H1 (cell line): Measurements from ENCODE around the gene OGFR. TPM values are rescaled to one million over a fixed set of nuclear protein-coding genes. Genes with fewer than 3 reads are reported as not detected.

Source experiments
- CTCF ChIA-PET: fragments of 300-600 bp; sonication (Branson Sonifier 250); formaldehyde crosslinking; loops from one replicate; lab custom pipeline; 2021; ENCODE audit not compliant: partially characterized antibody; lab: Charles Lee
- POLR2A ChIA-PET: fragments of 300-600 bp; sonication (Branson Sonifier 250); formaldehyde crosslinking; loops from one replicate; lab custom pipeline; 2021; ENCODE audit warnings: inconsistent platforms; ENCODE audit not compliant: partially characterized antibody; lab: Charles Lee
- DNase-seq, 2 experiments: peaks; one replicate each; pipeline versions ENCODE4 v3.0.0 to v3.0.0-alpha.2; 2010 to 2022; ENCODE audit warnings: low spot score in 2 of 2, low read depth in 1 of 2, mixed read lengths in 1 of 2
- FAIRE-seq: peaks from 2 replicates; lab custom pipeline; 2011; peaks lifted over from hg19 to GRCh38; lab: Jason Lieb, UNC
- H2AFZ ChIP-seq: 2 replicates; pipeline ENCODE4 v1.8.1; 2012; ENCODE audit warnings: low read length, inconsistent platforms
- H2AK5ac ChIP-seq: 2 replicates; pipeline ENCODE4 v1.6.1; 2013; ENCODE audit warnings: low read depth, low read length
- H2BK120ac ChIP-seq: replicated peaks from 2 replicates; pipeline ENCODE3; 2013; ENCODE audit warnings: low read depth, low read length, inconsistent platforms
- H2BK12ac ChIP-seq: 2 replicates; pipeline ENCODE4 v1.6.1; 2013; ENCODE audit warnings: low read depth, low read length
- H2BK15ac ChIP-seq: 2 replicates; pipeline ENCODE4 v1.6.1; 2013; ENCODE audit warnings: low read length
- H2BK20ac ChIP-seq: 2 replicates; pipeline ENCODE4 v1.6.1; 2013; ENCODE audit warnings: low read length
- H2BK5ac ChIP-seq: 2 replicates; pipeline ENCODE4 v1.6.1; 2013; ENCODE audit warnings: low read depth, low read length
- H3K14ac ChIP-seq: 2 replicates; pipeline ENCODE4 v1.6.1; 2013; ENCODE audit warnings: inconsistent platforms; ENCODE audit not compliant: insufficient read length
- H3K18ac ChIP-seq: 2 replicates; pipeline ENCODE4 v1.6.1; 2013; ENCODE audit warnings: low read length; ENCODE audit errors: extremely low read depth
- H3K23ac ChIP-seq: 2 replicates; pipeline ENCODE4 v1.6.1; 2013; ENCODE audit warnings: inconsistent platforms; ENCODE audit not compliant: insufficient read length
- H3K23me2 ChIP-seq: 2 replicates; pipeline ENCODE4 v1.6.1; 2013; ENCODE audit warnings: low read depth, low read length
- H3K27ac ChIP-seq: 2 replicates; pipeline ENCODE4 v1.6.1; 2011; ENCODE audit warnings: low read depth, low read length, inconsistent platforms
- H3K27me3 ChIP-seq, 4 experiments: replicated peaks in 1 of 4; 1 replicate in 1 of 4; 2 replicates in 3 of 4; pipeline versions ENCODE4 v1.6.1 to v1.8.1; 2011 to 2013; ENCODE audit warnings: low read length in 3 of 4, mild to moderate bottlenecking in 3 of 4, inconsistent platforms in 2 of 4, mixed read lengths in 2 of 4, moderate library complexity in 1 of 4; ENCODE audit not compliant: control insufficient read depth in 3 of 4, insufficient read depth in 3 of 4; ENCODE audit errors: extremely low read depth in 1 of 4
- H3K36me3 ChIP-seq, 4 experiments: 2 replicates each; pipeline versions ENCODE4 v1.6.1 to v1.8.1; 2011 to 2013; ENCODE audit warnings: mild to moderate bottlenecking in 4 of 4, low read length in 3 of 4, moderate library complexity in 2 of 4, control low read depth in 1 of 4, inconsistent platforms in 1 of 4; ENCODE audit not compliant: insufficient read depth in 4 of 4, control insufficient read depth in 2 of 4
- H3K4ac ChIP-seq: replicated peaks from 2 replicates; pipeline ENCODE3; 2013; ENCODE audit warnings: low read length, low read depth, mixed read lengths, inconsistent platforms; ENCODE audit not compliant: insufficient read length
- H3K4me1 ChIP-seq, 4 experiments: replicated peaks in 1 of 4; 1 replicate in 1 of 4; 2 replicates in 3 of 4; pipeline versions ENCODE4 v1.6.1 to v1.8.1; 2011 to 2013; ENCODE audit warnings: low read length in 3 of 4, inconsistent platforms in 2 of 4, mixed read lengths in 1 of 4; ENCODE audit not compliant: insufficient read depth in 4 of 4, control insufficient read depth in 3 of 4
- H3K4me2 ChIP-seq, 2 experiments: 2 replicates each; pipeline versions ENCODE4 v1.6.1 to v1.8.1; 2011 to 2013; ENCODE audit warnings: low read depth in 2 of 2, low read length in 2 of 2, control low read depth in 1 of 2, inconsistent platforms in 1 of 2, mild to moderate bottlenecking in 1 of 2; ENCODE audit not compliant: insufficient read depth in 1 of 2
- H3K4me3 ChIP-seq, 4 experiments: fragments of 200-600, 300-600 bp in 1 of 4; sonication (generic), shearing (Covaris generic), sonication (Bioruptor Twin) in 1 of 4; 2 replicates each; pipeline versions ENCODE4 v1.5.1 to v1.8.1; 2011 to 2016; ENCODE audit warnings: low read length in 4 of 4, low read depth in 3 of 4, control low read depth in 2 of 4, inconsistent platforms in 2 of 4, mild to moderate bottlenecking in 2 of 4, mixed read lengths in 1 of 4, moderate library complexity in 1 of 4; ENCODE audit not compliant: insufficient read depth in 2 of 4; ENCODE audit errors: extremely low read depth in 1 of 4
- H3K56ac ChIP-seq: replicated peaks from 2 replicates; pipeline ENCODE3; 2013; ENCODE audit warnings: low read depth, mild to moderate bottlenecking, mixed read lengths, low read length, inconsistent platforms; ENCODE audit not compliant: insufficient read length
- H3K79me1 ChIP-seq: 2 replicates; pipeline ENCODE4 v1.6.1; 2013; ENCODE audit warnings: low read depth, low read length, control low read depth
- H3K79me2 ChIP-seq, 2 experiments: 2 replicates each; pipeline versions ENCODE4 v1.6.1 to v1.8.1; 2012 to 2013; ENCODE audit warnings: low read length in 2 of 2, mild to moderate bottlenecking in 2 of 2, inconsistent platforms in 1 of 2; ENCODE audit not compliant: insufficient read depth in 2 of 2, control insufficient read depth in 1 of 2
- H3K9ac ChIP-seq, 4 experiments: replicated peaks in 1 of 4; 1 replicate in 1 of 4; 2 replicates in 3 of 4; pipeline versions ENCODE4 v1.6.1 to v1.8.1; 2011 to 2013; ENCODE audit warnings: low read depth in 3 of 4, low read length in 3 of 4, control low read depth in 2 of 4, mild to moderate bottlenecking in 2 of 4, moderate library complexity in 2 of 4, inconsistent platforms in 1 of 4; ENCODE audit errors: extremely low read depth in 1 of 4
- H3K9me3 ChIP-seq, 2 experiments: 2 replicates each; pipeline versions ENCODE4 v1.6.1 to v1.8.1; 2012 to 2013; ENCODE audit warnings: mild to moderate bottlenecking in 2 of 2, moderate library complexity in 2 of 2, control low read depth in 1 of 2, inconsistent platforms in 1 of 2, low read depth in 1 of 2, low read length in 1 of 2, mixed read lengths in 1 of 2; ENCODE audit not compliant: insufficient read depth in 2 of 2
- H4K20me1 ChIP-seq, 2 experiments: replicated peaks in 1 of 2; 2 replicates each; pipeline versions ENCODE3 to v1.8.1; 2011 to 2013; ENCODE audit warnings: inconsistent platforms in 2 of 2, low read length in 2 of 2, mild to moderate bottlenecking in 1 of 2; ENCODE audit not compliant: insufficient read depth in 2 of 2, control insufficient read depth in 1 of 2
- H4K5ac ChIP-seq: 2 replicates; pipeline ENCODE4 v1.6.1; 2013; ENCODE audit warnings: low read length, low read depth, mixed read lengths, inconsistent platforms; ENCODE audit not compliant: insufficient read length
- H4K8ac ChIP-seq: 2 replicates; pipeline ENCODE4 v1.8.0; 2013; ENCODE audit warnings: mild to moderate bottlenecking, moderate library complexity, low read length, inconsistent platforms; ENCODE audit not compliant: insufficient read depth; ENCODE audit errors: extremely low read depth
- H4K91ac ChIP-seq: replicated peaks from 2 replicates; pipeline ENCODE3; 2013; ENCODE audit warnings: low read length, mixed read lengths, inconsistent platforms; ENCODE audit not compliant: insufficient read length
- BRCA1 ChIP-seq: IDR thresholded peaks from 2 replicates; pipeline ENCODE4 v1.6.1; 2012; ENCODE audit warnings: low read depth, low read length, improper control_type of control experiment
- RFX5 ChIP-seq: IDR thresholded peaks from 2 replicates; pipeline ENCODE4 v1.6.1; 2011; ENCODE audit warnings: low read depth, low read length, improper control_type of control experiment, borderline replicate concordance
- SIRT6 ChIP-seq: IDR thresholded peaks from one replicate; pipeline ENCODE4 v1.7.1; 2012; ENCODE audit warnings: low read length, inconsistent platforms
- TCF12 ChIP-seq: IDR thresholded peaks from 2 replicates; pipeline ENCODE4 v1.6.1; 2011; ENCODE audit warnings: low read depth, mild to moderate bottlenecking, low read length
- WGBS, 2 experiments: shearing (Covaris generic) in 1 of 2; methylation state at CpG; one replicate each; pipeline versions ENCODE4 v1.1.6 to v1.1.7; 2013 to 2015; ENCODE audit warnings: low lambda C conversion rate in 2 of 2, mixed read lengths in 2 of 2, inconsistent platforms in 1 of 2, low coverage in 1 of 2, missing lambda C conversion rate in 1 of 2; ENCODE audit not compliant: insufficient replicate concordance in 2 of 2, insufficient coverage in 1 of 2, insufficient read length in 1 of 2; ENCODE audit errors: extremely low coverage in 1 of 2, missing lambda C conversion rate in 1 of 2; 5-methylcytosine and 5-hydroxymethylcytosine counted together
- polyA plus RNA-seq, 7 experiments: library from polyadenylated mRNA; depleted of rRNA in 3 of 7; stranded (reverse) in 5 of 7; unstranded in 2 of 7; fragments of >200 nt in 5 of 7; fragments of 200-250 nt in 2 of 7; gene quantifications; 1 replicate in 5 of 7; 2 replicates in 1 of 7; 4 replicates in 1 of 7; pipeline versions ENCODE4 v1.2.1 to v1.2.3, GENCODE V29; 2011 to 2013; ENCODE audit warnings: missing spikeins in 2 of 7, mixed read lengths in 2 of 7
- total RNA-seq: library from RNA; stranded (reverse); fragmentation: NEBNext Ultra II Directional; extraction: Animal tissue kit (Norgen Biotek cat#: 25700); gene quantifications from 2 replicates; pipeline ENCODE4 v1.2.1, GENCODE V29; 2021

The OGFR gene
- total and polyA plus RNA-seq, 2 of the 8 experiments (the other 6 are each of a cell fraction or from before 2014, with no cell fraction given), result 13.9 to 25.1 TPM

- no peak overlapping the region for H2AFZ ChIP-seq
- no peak overlapping the region for H3K4ac ChIP-seq
- H2BK120ac ChIP-seq, result no peak overlapping the region
- H3K23me2 ChIP-seq, result no peaks in the 10 kb centered on the region
- peak overlapping the region; percentile 65 for H4K91ac ChIP-seq
- no peak overlapping the region for H3K56ac ChIP-seq
- H3K79me1 ChIP-seq, result no peaks in the 10 kb centered on the region
- H2BK15ac ChIP-seq, result no peak overlapping the region
- no peak overlapping the region for H3K23ac ChIP-seq
- peaks cover 0 to 7% (median 4%) of the 10 kb centered on the region in 4 experiments; a peak in 4 of 8 replicates for H3K36me3 ChIP-seq
- no peaks in the 10 kb centered on the region for H3K9me3 ChIP-seq
- peak overlapping the region; percentile 68; the same call in 1 of the 2 replicates for H4K8ac ChIP-seq
- H2BK12ac ChIP-seq, result no peak overlapping the region
- no peaks in the 10 kb centered on the region for H3K79me2 ChIP-seq
- H3K18ac ChIP-seq, result no peak overlapping the region
- H3K14ac ChIP-seq, result no peak overlapping the region
- ChIA-PET CTCF (interaction anchor here (0.6 to 2.9 kb wide), 3 partner anchors 16 to 94 kb away, joined by 3 to 9 read pairs (median 4); no protein-coding TSS in a partner anchor), POLR2A (interaction anchor here (0.7 to 2.1 kb wide), 4 partner anchors 9 to 49 kb away, joined by 3 to 20 read pairs (median 6); partner anchors contain the start of gene COL9A3)
- peak overlapping the region in 1 of 2 experiments; percentile 28; a peak in 2 of 4 replicates for H3K4me2 ChIP-seq
- no peak overlapping the region for H2BK20ac ChIP-seq
- H3K4me1 ChIP-seq, result peaks cover 0 to 19% (median 10%) of the 10 kb centered on the region in 4 experiments; a peak in 5 of 7 replicates
- DNase-seq (no peak), FAIRE-seq (no peak)
- TF ChIP-seq SIRT6 (no peak), RFX5 (no peak), BRCA1 (no peak), TCF12 (no peak)
- H3K27me3 ChIP-seq, result no peaks in the 10 kb centered on the region
- H2BK5ac ChIP-seq, result no peak overlapping the region
- no peak overlapping the region for H4K5ac ChIP-seq
- H3K27ac ChIP-seq, result no peak overlapping the region
- H3K4me3 ChIP-seq, result no peak overlapping the region
- no peak overlapping the region for H3K9ac ChIP-seq
- H2AK5ac ChIP-seq, result no peak overlapping the region
- peaks cover 5 to 8% of the 10 kb centered on the region in 2 experiments for H4K20me1 ChIP-seq
- 90% methylated on average over 17 of the region's 22 CpGs; no CpG with 5 or more reads in 1 of the 2 experiments for WGBS, 2 experiments
These were observed 20.8 kb downstream of the OGFR start for GRCh38 chr20:62825333-62825985.
